ENCODE results near the gene ZNF408.

The ZNF408 gene

DNA sequence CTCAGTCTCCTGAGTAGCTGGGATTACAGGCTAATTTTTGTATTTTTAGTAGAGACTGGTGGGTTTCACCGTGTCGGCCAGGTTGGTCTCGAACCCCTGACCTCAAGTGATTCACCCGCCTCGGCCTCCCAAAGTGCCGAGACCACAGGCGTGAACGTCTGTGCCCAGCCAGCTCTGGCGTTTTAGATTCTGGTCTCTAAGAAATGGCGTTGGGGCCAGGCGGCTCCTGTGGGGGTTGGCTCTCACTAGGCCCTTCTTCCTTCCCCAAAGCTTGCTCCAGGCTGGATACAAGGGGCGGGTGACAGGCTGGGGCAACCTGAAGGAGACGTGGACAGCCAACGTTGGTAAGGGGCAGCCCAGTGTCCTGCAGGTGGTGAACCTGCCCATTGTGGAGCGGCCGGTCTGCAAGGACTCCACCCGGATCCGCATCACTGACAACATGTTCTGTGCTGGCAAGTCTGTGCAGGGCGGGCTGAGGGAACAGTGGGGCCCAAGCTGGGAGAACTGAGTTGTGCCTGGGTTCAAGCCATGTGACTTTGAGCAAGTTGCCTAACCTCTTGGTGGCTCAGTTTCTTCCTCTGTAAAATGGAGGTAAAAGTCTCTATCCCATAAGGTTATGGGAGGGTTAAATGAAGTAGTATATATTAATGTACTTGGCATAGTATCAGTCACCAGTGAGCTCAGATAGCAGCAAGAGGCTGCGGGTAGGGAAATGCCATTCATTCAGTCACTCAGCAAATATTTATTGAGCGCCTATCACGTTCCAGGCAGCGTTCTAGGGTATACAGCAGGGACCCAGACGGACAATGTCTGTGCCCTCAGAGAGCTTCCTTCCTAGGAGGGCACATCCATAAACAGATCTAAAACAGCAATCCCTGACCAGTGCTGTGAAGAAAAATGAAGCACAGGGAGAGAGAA lies 28.5 kb downstream of the ZNF408 start:
- no peak for DNase-seq

DNA sequence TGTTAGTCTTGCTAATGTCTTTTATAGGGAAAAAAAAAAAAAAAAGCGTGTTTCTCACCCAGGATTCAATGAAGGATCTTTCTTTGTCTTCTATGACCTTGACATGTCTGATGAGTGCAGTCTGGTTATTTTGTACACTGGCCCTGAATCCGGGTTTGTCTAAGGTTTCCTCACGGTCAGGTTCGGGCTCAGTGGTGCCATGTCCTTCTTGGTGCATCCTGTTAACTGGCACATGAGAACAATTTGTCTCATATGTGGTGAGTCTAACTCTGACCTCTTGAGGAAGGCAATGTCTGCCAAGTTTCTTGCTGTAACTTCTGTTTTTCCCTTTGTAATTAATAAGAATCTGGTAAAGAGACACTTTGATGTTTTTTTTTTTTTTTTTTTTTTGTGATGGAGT lies 30.7 kb downstream of the ZNF408 start:
- no peak for DNase-seq

DNA sequence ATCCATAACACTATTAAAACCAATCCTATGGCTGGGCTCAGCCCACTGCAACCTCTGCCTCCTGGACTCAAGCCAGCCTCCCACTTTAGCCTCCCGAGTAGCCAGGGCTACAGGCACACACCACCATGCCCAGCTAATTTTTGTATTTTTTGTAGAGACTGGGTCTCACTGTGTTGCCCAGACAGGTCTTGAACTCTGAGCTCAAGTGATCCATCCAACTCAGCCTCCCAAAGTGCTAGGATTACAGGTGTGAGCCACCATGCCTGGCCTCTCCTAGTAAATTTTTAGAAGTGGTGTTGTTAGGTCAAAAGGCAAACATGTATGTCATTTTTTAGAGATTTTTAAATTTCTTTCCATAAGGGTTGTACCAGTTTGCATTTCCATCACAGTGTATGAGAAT lies 32.4 kb downstream of the ZNF408 start:
- DNase-seq, result no peak

DNA sequence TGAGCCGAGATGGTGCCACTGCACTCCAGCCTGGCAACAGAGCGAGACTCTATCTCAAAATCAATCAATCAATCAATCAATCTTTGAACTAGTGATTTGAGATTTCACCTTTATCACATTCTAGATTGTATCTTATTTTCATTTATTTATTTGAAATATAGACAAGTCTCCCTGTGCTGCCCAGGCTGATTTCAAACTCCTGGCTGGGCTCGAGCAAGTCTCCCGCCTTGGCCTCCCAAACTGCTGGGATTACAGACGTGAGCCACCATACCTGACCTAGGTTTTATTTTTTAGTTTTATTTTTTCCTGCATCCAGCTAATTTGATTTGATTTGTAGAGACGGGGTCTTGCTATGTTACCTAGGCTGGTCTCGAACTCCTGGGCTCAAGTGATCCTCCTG lies 35.3 kb downstream of the ZNF408 start:
- no peak for DNase-seq

DNA sequence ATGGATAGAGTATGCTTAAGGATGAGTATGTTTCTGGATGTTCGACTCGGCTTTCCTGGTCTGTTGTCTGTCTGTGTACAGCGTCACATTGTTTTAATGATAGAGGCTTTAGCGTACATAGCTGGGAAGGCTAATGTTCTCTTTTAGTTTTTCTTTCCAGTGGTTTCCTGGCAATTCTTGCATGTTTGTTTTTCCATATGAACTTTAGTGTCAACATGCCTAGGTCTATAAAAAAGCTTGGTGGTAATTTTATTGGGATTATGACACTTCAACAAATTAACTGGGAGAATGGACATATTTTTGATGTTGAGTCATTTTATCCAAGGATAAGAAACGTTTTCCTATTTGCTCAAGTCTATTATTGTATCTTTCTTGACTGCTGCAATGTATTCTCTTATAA lies 35.8 kb downstream of the ZNF408 start:
- no peak for DNase-seq

DNA sequence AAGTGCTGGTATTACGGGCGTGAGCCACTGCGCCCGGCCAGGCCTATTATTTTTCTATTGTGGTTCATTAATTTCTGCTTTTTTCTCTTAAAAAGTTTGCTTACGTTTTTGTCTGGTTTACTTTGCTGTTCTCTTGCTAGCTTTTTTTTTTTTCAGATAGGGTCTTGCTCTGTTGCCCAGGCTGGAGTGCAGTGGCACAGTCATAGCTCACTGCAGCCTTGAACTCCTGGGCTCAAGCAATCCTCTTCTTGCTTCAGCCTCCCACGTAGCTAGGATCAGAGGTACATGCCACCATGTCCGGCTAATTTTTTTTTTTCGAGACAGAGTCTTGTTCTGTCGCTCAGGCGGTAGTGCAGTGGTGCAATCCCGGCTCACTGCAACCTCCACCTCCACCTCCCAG lies 36.9 kb downstream of the ZNF408 start:
- DNase-seq, result no peak

DNA sequence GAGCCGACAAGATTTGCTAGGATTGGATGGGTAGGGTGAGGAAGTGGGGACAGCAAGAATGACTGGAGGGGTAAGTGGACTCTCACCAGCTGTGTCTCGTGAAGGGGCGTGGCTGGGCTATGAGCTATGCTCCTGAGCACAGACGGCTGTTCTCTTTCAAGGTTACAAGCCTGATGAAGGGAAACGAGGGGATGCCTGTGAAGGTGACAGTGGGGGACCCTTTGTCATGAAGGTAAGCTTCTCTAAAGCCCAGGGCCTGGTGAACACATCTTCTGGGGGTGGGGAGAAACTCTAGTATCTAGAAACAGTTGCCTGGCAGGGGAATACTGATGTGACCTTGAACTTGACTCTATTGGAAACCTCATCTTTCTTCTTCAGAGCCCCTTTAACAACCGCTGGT lies 38.1 kb downstream of the ZNF408 start:
- no peak for DNase-seq

DNA sequence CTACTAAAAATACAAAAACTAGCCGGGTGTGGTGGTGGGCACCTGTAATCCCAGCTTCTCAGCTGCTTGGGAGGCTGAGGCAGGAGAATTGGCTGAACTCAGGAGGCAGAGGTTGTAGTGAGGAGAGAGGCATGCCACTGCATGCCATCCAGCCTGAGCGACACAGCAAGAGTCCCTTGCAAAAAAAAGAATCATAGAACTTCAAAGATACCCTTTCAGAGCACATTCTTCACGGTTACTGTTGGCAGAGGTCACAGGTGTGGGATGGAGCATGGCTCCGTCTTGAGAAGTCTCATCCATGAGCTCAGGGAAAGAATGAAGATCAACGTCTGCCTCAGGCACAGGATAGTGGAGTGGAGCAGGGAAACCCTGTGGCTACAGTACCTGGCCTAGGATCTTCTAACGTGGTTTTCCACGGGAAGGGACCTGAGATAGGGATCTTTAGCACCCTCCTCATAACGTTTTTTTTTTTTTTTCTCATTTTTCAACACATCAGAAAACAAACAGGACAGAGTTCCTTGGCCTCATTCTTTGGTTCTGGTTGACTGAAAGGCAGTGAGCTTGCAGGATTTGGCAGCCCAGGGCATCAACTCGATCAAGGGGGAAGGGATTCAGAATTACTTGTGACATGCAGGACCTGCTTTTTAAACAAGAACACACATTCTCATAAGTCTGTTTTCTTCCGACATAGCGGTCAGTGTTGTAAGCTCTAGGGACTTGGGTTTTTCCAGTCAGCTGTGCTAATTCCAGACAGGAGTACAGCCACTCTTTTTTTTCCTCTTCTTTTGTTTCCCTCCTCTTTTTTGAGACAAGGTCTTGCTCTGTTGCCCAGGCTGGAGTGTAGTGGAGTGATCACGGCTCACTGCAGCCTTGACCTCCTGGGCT lies 41.0 kb downstream of the ZNF408 start:
- no peak for DNase-seq

DNA sequence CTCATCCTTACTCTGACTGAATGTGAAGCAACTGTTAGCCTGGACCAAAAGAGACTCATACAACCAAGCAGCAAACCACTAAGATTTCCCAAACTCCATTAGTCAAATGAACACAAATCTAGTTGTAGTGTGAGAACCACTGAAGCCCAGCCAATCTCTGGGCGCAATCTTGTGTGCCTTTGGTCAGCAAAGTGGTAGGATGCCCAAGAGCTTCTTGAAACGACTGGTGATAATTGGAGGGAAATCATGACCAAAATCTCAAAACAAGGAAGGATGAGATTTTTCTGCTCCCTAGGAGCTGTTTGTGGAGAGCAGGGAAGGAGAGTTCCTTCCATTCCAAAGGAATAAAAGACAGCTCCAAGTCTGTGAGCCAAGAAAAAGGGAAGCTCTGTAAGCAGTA lies 42.2 kb downstream of the ZNF408 start:
- no peak for DNase-seq

DNA sequence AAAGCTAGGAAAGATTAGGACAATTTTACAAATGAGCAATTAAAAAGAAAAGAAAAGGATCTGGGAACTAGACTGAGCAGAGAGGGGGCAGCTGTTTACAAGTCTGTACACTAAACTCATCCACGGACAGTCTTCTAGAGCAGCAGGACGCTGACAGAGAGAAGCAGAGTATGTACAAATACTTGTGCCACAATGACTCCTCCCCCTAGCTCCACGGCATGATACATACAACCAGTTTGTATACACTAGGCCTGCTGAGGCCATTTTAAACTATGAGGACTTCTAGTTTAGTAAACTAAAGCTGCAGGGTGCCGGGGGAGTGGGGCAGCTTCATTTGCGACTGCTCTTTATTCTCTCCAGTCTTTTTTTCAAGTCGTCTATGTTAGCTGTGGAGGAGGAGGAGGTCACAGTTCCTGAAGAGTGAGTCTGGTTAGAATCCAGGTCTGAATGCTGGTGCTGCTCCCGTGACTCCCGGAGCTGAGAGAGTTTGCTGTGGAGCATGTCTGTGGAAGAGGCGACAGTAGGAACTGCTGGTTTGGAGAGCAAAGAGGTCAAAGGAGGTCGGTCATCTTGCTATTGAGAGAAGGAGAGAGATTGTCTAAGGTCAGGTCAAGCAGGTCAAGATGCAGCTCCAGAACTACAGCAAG lies 43.0 kb downstream of the ZNF408 start:
- no peak for DNase-seq

DNA sequence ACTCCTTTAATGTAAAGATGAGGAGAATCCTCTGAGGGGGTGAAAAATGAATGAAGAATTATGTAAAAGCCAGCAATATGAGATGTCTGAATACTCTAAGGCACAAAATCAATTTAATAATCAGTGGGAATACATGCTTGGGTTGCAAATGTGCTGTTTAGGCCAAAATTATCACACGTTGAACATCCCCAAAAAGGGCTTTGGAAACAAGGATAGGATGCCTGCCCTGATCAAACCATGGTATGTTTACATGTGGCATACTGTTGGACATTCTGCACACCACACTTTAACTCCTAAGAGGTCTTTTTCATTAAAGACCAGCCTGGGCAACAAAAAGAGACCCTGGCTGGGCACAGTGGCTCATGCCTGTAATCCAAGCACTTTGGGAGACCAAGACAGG lies 44.5 kb downstream of the ZNF408 start:
- DNase-seq, result no peak

DNA sequence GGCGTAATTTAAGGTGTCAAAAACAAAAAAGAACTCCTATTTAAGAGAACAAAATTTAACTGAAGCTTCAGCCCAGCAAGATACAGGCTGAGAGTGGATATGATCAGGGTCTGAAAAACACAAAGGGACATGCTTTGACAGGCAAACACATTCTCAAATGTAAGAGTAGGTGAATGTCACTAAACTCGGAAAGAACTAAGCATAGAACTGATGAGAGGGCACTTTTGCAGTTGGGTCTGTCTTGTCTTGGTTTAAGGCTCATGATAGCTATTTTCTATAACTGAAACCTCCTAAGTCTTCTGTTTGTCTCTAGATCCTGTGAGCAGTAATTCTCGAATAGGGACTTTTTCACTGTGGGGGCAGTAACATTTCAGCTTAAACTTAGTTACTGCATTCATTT lies 45.2 kb downstream of the ZNF408 start:
- no peak for DNase-seq

DNA sequence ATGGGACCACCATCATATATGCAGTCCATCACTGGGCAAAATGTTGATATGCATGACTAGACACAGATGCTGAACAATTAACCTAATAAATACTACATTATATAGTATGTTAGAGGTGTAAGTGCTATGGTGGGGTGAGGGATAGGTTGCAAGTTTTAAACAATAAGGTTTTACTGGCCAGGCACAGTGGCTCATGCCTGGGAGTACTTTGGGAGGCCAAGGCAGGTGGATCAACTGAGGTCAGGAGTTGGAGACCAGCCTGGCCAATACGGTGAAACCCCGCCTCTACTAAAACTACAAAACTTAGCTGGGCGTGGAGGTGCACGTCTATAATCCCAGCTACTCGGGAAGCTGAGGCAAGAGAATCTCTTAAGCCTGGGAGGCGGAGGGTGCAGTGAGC lies 46.3 kb downstream of the ZNF408 start:
- DNase-seq, result no peak
